AG04450 (cell line): Measurements from ENCODE around the gene PRR23E. TPM values are rescaled to one million over a fixed set of nuclear protein-coding genes. Genes with fewer than 3 reads are reported as not detected.

ENCODE experiments used
- CTCF ChIA-PET: fragments of 300-600, 350-600 bp; formaldehyde crosslinking; extraction: SDS; loops from one replicate; lab custom pipeline; 2022; ENCODE audit warnings: antibody characterized with exemption, inconsistent platforms; lab: Charles Lee
- POLR2A ChIA-PET: fragments of 350-600 bp; formaldehyde crosslinking; extraction: SDS; loops from one replicate; lab custom pipeline; 2021; ENCODE audit warnings: antibody characterized with exemption, inconsistent platforms; lab: Yijun Ruan, JAX
- DNase-seq: peaks from one replicate; pipeline ENCODE4 v3.0.0-alpha.2; 2011; ENCODE audit warnings: low read depth, low spot score
- H3K27ac ChIP-seq: one replicate; pipeline ENCODE4 v1.5.1; 2012; ENCODE audit warnings: low read depth, low read length, control low read depth
- H3K27me3 ChIP-seq: one replicate; pipeline ENCODE4 v1.6.0; 2012; ENCODE audit warnings: low read length; ENCODE audit not compliant: control insufficient read depth, insufficient read depth
- H3K4me3 ChIP-seq: 2 replicates; pipeline ENCODE4 v1.5.1; 2011; ENCODE audit warnings: mild to moderate bottlenecking, low read depth, low read length, control low read depth
- H3K9me3 ChIP-seq: 2 replicates; pipeline ENCODE4 v1.5.1; 2012; ENCODE audit warnings: low read length; ENCODE audit not compliant: control insufficient read depth, insufficient read depth
- CTCF ChIP-seq: IDR thresholded peaks from 2 replicates; pipeline ENCODE4 v1.5.1; 2011; ENCODE audit warnings: low read depth, low read length, control low read depth, inconsistent platforms
- polyA plus RNA-seq: library from polyadenylated mRNA; depleted of rRNA; stranded (reverse); fragments of >200 nt; gene quantifications from 2 replicates; pipeline ENCODE4 v1.2.3, GENCODE V29; 2011

The PRR23E gene
- polyA plus RNA-seq, 1 experiment, result not detected

GRCh38 chr3:127151992-127152650, 40.8 kb upstream of the PRR23E start:
- CTCF ChIA-PET, result no interaction called here

GRCh38 chr3:127152684-127153505, 40.0 kb upstream of the PRR23E start:
- ChIA-PET POLR2A (no interaction called here), CTCF (no interaction called here)
- no peak for TF ChIP-seq CTCF
- DNase-seq, result no peak
- peaks cover 23% of the 10 kb centered on the region; the same call in 1 of the 2 replicates for H3K9me3 ChIP-seq
- no peak overlapping the region for H3K27ac ChIP-seq
- H3K27me3 ChIP-seq, result peaks cover 3% of the 10 kb centered on the region
- no peak overlapping the region for H3K4me3 ChIP-seq

More at GRCh38 chr3:127151992-127152650, 40.8 kb upstream of the PRR23E start:
- Histone ChIP-seq H3K27me3 (peaks cover 3% of the 10 kb centered on the region), H3K9me3 (peaks cover 23% of the 10 kb centered on the region; the same call in 1 of the 2 replicates), H3K27ac (no peak overlapping the region), H3K4me3 (no peak overlapping the region)
- POLR2A ChIA-PET, result no interaction called here
- TF ChIP-seq CTCF, result no peak
- no peak for DNase-seq

GRCh38 chr3:127153506-127153815, 39.5 kb upstream of the PRR23E start:
- Histone ChIP-seq H3K27me3 (peaks cover 3% of the 10 kb centered on the region), H3K4me3 (no peak overlapping the region), H3K9me3 (peaks cover 23% of the 10 kb centered on the region; the same call in 1 of the 2 replicates), H3K27ac (no peak overlapping the region)
- ChIA-PET POLR2A (no interaction called here), CTCF (no interaction called here)
- no peak for DNase-seq
- no peak for TF ChIP-seq CTCF

- Histone ChIP-seq H3K27me3 (peaks cover 3% of the 10 kb centered on the region), H3K9me3 (peaks cover 20% of the 10 kb centered on the region; the same call in 1 of the 2 replicates), H3K4me3 (no peak overlapping the region), H3K27ac (no peak overlapping the region)
- ChIA-PET CTCF (no interaction called here), POLR2A (no interaction called here)
- DNase-seq, result no peak
- no peak for TF ChIP-seq CTCF
These were observed 36.4 kb upstream of the PRR23E start for GRCh38 chr3:127156338-127157050.
